CD4-positive, alpha-beta T cell treated with Interferon alpha-2 for 1 hour (primary cell): ENCODE measurements around the gene RFX2.

Source experiments
- DNase-seq, 2 donors: peaks; one replicate each; pipeline ENCODE4 v3.0.0-alpha.2; 2020 to 2022

The RFX2 gene

DNA sequence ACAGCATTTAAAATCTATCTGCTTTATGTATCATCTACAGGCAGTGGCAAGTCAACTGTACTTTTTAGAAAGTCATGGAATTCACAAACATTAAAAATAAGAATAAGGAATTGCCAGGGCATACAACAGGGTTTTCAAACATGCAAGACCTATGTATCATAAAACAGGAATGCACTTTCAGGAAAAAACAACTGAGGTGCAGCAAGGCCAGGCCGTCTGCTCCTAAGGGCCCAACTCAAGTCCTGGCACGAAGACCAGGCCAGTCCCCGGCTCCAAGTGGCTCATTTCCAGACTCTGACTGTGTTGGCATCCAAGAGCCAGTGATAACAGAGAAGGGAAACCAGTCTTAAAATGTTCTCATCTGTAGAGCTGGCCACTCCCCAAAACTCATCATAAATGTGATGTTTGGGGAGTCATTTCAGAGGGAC is 7.1 kb downstream of the RFX2 start:
- DNase-seq = no peak

DNA sequence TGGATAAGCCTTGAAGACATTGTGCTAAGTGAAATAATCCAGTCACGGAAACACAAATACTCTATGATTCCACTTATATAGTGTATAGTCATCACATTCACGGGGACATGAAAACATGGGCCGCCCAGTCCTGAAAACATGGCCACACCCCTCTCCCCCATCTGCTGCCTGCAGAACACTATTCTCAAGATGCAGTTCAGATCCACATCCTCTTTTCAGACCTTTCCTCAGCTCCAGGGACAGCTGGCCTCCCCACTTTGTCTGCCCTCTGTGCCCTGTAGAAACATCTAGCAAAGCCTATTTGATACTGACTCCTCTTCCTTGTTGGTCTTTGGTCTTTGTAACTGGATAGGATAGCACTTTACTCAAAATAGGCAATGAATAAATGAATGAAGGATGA is 8.3 kb downstream of the RFX2 start:
- DNase-seq = no peak

DNA sequence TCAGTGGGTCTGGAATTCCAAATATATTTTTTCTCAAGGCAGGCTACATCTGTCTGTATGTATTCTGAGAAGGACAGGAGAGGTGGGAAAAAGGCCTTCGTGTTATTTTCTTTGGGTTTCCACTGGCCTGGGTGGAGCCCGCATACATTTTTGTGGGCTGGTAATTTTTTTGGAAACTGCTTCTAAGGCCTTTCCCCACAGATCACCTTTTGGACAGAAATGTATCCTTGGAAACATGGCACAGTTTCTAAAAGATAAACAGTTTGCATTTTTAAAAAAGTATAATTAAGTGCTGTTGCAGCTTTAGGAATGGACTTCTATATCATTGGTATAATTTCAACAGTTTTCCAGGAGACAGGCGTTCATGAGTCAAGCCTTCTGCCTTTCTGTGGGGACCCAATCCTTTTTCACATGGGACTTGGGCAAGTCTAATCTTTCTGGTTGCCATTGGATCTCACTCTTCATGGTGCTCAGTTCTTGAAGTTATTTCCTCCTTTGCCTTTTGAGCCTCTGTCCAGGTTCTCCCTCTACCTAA is 8.9 kb downstream of the RFX2 start:
- no peak for DNase-seq

DNA sequence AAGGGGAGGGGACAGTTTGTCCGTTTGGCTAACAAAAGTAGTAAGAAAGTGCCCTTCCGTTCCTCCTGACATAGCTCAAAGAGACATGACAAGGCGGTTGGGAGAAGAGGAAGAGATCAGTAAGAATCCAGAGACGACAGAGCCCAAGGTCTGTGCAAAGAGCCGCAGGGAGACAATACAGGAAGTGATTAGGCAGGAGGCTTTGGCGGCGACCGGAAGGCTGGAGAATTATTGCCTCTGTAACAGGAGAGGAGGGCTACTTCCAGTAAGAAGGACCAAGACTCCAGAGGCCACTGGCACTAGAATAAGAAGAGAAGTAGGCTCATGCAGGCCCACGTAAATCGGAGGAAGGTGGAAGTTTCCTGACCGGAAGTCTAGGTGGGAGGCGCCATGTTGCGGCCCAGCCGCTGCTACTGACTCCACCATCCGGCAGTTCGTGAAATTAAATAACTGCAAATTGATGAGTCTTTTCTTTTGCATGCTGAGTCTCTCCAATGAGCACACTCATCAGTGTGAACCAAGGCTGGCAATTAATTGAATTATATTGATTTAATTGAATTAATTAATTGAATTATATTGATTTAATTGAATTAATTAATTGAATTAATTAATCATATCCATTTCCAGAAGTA is 9.9 kb downstream of the RFX2 start:
- peak; percentile 31 to 46 for DNase-seq

DNA sequence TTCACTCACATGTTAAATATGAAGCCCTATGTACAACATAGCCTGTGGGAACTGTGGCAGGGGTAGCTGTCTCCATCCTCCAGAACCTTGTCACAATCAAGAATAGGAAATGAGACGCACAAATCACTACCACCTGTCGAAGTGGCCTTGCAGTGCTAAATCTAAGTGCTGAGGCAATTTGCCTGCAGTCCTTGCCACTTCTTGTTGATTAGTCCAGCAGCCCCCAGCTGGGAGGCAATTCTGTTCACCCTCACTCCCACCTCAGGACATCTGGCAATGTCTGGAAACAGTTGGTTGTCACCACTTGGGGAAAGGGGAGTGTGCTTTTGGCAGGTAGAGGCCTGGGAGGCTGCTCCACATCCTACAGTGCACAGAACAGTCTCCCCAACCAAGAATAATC is 10.7 kb downstream of the RFX2 start:
- DNase-seq = no peak

DNA sequence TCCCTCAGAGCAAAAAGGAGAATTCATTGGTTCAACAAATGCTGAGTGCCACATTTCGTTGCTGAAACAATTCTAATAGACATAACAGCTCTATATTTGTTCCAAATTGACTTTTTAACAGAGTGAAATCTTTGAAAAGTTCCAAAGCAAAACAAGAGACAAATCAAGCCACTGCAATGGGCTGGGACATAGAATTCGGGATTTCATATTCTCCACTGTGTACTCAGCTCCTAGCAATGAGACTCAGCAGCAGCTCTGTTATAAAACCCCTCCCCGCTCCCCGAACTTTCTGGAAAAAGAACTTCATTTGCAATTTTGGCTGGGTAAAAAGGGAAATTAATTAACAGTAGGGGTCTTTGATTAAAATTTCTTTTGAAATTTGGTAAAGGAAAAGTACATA is 11.3 kb downstream of the RFX2 start:
- no peak for DNase-seq

DNA sequence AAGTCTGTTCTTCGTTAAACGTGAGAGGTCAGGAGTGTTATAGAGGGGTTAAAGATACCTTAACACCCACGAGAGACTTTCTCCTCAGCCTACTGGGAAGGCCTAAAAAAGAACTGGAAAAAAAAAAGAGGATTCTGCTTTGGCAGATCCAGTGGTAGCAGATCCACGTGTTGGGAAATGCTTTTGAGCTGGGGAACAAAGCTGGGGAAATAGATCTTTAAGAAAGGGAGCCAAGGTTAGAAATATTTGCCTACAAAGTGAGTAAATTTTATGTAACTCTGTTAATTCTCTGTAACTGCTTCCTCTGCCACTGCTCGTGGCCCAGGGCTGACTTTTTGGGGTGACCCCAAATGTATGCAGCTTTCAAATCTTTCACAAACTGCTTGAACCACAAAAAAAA is 11.7 kb downstream of the RFX2 start:
- no peak for DNase-seq

DNA sequence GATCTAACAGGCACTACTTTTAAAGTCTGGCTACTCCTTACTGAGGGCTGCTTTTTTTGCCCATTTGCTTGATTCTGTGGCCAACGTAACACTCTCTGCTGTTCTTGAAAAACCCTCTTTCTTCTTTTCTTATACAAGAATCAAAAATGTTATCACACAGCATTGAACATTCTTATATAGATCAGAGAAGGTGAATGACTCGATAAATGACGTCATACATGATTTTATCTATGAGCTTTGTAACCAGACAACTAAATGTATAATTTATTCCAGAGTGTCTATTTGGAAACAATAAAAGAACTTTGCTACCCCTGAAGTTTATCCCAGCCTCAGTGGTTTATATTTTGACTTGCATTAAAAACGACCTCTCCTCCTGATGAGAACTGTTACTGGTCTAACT is 12.4 kb downstream of the RFX2 start:
- no peak for DNase-seq

DNA sequence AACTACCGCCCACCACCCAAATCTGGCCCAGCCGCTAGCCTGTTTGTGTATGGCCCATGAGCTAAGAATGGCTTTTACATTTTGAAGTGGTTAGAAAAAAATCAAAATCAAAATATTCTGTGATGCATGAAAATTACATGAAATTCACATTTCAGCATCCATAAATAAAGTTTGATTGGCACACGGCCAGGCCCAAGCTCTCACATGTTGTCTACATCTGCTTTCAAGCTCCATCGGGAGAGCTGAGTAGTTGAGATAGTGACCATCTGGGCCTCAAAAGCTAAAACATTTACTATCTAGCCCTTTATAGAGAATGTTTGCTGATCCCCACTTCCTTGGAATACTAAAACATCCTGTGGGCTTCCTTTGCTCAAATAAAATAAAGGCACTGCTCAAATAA is 14.5 kb downstream of the RFX2 start:
- no peak for DNase-seq

DNA sequence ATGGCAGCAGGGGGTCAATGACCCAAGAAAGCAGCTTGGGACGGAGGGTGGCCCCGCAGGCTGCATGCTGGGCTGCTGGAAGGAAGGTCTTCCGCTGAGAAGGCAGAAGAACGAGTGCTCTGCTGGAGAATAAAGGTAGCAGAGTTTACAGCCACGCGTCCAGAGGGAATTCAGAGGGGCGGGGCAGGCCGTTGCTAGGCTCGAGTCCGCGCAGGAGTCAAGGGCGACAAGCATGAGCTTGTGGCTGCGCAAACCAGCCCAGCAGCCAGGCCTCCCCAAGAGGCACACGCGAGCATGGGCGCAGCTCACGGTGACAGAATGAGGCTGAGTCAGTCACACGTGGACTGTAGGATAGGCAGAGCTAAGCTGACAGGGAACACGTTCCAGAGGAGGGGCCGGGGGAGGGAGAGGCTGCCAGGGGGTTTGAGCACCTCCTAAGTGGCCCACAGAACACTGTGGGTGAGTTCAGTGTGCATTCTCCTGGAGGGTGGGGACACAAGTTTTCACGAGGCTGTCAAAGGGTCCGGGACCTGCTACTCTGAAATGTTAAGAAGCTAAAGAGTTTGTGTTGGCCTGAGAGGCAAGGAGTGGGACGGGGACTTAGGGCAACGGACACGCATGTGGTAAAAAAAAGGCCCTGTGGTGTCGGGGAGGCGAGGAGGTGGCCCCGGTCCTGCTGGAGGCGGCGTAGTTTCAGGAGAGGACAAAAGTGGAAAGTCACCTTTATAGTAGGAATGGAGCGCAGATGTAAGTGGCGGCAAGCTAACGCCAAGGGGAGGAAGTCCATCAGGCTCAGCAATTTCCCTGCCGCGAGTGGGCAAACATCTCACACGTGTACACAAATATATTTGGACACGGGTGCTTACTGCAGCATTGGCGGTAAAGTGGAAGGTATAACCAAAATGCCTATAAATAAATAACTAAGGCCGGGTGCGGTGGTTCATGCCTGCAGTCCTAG is 17.7 kb downstream of the RFX2 start:
- DNase-seq = no peak

DNA sequence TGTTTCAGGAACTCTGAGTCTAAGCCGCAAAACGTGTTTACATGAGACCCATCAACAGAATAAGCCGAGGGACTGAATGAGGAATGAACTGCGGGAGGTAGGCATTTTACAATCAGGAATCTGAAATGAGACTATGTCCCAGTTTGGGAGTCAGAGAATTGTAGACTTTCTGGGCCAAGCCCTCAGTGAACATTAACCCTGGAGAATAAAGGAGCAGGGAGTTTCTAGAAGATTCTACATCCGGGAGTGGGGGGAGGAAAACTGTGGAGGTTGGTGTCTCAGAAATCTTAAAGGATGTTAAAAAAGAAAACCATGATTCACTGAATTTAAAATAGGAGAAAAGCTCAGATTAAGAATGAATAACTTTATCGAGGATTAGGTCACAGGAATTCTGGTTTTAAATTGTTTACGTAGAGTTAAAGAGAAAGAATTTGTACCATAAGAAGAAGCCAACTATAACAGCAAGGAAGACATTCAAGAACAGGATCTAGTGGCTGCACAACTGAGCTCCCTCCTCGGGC is 18.5 kb downstream of the RFX2 start:
- no peak for DNase-seq

DNA sequence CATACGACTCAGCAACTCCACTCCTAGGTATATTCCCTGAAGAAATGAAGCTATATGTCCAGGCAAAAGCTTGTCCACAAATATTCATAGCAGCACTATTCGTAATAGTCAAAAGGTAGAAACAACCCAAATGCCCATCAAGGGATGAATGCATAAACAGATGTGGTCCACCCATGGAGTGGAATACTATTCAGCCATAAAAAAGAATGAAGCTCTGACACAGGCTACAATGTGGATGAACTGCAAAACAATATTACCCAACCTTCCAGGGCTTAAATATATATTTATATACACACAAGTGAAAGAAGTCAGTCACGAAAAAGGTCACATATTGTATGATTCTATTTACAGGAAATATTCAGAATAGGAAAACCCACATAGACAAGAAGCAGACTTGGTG is 19.7 kb downstream of the RFX2 start:
- DNase-seq = no peak

DNA sequence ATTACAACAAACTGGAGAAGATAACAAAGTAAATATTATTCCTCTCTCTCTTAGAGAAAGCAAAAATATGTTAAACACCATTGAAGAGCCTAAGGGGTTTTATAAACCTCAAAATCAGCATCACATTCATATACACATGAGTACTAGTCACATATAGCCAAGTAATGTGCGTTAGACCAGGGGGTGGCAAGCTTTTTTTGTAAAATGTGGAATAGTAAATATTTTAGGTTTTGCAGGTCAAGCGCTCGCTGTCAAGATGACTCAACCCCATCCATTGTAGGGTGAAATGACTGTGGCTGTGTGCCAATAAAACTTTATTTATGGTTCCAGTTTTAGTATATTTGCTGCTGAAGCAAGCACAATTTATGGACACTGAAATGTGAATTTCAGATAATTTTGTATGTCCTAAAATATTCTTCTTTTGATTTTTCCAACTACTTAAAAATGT is 21.7 kb downstream of the RFX2 start:
- DNase-seq = no peak

DNA sequence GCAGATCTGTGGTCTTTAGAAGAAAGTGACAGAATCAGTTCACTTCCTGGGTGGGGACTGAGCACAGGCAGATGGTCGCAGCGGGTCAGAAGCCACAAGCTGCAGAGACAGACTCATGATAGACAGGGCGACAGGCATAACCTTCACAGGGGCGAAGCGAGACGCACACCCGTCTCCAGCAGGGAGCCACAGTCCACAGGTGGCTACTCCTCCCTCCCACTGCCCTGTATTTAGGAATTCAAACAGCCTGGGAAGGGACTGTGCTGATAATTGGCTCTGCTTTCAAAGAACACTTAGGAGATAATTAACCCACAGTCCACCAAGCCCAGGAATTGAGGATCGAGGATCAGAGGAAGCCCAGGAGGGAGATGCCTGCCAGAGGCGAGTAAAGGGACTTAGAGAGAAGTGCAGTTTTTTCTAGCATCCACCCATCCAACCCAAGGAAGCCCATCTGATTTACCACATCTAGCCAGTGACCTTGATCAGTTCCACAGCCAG is 23.2 kb downstream of the RFX2 start:
- peak in 1 of 2 donors; percentile 45 for DNase-seq

DNA sequence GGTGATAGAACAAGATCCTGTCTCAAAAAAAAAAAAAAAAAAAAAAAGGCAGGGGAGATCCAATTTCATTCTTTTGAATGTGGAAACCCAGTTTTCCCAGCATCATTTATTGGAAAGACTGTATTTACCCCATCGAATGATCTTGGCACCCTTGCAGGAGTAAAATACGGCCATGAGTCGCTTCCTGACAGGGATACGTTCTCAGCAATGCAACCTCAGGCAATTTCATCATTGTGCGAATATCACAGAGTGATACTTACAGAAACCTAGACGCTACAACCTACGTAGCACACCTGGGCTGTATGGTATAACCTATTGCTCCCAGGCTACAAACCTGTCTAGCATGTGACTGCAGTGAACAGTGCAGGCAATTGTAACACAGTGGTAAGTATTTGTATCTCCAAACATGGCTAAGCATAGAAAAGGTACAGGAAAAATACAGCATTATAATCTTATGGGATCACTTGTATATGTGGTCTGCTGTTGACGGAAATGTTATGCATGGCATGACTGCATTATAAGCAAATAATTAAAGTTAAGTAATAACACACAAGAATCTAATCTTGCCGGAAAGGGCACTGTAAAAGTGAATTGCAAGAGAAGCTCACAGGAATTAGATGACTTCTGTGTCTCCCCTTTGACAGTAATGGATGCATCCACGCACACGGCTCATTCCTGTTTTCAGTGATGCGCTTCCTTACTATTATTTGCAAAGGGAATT is 24.1 kb downstream of the RFX2 start:
- no peak for DNase-seq

DNA sequence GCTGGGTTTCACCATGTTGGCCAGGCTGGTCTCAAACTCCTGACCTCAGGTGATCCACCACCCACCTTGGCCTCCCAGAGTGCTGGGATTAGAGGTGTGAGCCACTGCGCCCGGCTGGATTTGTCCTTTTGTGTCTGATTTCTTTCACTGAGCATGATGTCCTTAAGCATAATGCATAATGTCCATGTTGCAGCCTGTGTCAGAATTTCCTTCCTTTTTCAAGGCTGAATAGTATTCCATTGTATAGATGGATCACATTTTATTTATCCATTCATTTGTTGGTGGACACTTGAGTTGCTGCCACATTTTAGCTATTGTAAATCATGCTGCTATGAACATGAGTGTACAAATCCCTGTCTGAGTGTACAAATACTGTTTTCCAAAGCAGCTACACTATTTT is 25.5 kb downstream of the RFX2 start:
- DNase-seq = no peak

DNA sequence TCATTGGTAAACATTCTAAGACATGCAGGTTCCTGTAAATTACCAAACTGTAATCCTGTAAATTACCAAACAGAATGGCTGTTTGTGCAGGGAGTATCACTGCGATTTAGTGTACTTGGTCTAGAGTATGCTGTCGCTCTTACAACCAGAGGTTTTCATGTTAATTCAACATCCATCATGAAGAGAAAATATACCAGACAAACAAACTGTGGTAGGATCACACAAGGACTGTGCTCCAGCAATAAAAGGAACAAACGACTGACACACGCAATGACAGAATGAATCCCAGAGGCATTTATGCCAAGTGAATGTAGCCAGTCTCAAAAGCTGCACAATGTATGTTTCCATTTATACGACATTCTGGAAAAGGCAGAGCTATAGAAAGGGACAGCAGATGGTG is 31.2 kb downstream of the RFX2 start:
- DNase-seq = no peak

DNA sequence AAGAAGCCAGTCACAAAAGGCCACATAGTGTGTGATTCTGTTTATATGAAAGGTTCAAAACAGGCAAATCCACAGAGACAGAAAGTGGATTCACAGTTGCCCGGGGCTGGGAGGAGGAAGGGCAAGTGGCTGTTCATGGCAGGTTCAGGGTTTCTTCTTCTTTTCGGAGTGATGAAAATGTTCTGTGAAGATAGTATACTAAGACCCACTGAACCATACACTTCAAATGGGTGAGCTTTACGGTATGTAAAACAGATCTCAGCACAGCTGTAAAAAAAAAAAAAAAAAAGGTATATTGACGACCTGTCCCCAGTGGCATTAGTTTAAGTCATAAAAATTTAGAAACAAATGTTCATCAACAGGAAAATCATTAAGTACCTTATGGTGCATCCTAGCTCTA is 32.2 kb downstream of the RFX2 start:
- DNase-seq = no peak

DNA sequence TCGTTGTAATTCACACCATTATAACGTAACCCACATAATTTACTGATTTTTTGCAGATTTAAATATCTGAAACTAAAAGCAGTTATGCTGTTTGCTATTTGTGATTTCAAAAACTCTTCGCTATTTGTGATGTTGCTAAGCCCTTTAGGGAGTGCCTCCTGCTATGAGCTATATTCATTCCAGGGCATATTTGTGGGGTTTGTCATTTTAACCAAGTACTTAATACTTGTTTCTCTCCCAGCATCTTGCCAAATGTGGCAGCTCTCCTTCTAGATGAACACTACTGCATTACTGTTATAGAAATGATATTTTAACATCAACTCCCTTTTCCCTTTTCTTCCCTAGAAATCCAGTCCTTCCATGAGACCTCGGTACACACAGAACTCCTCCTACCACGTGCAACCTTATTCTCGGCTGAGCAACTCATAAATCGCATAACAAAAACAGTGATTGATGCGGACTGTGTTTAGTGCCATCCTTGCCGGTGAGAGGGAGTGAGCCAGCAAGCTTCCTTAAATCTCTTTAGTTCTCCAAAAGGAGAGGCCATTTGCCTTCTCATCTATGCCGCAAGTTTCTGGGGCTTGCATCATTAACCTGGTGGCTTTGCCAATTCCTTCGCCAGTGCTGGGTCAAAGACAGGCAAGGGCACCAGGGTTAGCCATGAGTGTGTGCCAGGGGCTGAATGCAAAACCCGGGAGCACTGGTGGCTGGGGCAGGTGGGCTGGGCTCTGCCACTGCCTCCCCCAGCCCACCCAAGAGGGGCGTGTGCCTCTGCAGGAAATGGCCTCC is 33.4 kb downstream of the RFX2 start:
- peak in 1 of 2 donors; percentile 16 for DNase-seq

DNA sequence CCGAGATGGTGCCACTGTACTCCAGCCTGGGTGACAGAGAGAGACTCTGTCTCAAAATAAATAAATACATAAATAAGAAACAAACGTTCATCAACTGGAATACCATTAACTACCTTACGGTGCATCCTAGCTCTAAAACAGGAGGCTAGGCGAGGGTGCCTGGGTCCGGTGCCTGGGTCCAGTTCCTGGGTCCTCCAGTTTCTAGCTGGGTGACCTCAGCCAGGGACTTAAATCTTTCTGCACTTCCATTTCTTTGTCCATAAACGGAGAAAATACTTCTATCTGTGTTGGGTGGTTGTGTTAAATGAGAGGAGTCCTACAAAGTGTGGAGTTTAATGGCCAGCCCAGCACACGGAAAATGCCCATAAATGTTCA is 34.0 kb downstream of the RFX2 start:
- no peak for DNase-seq

DNA sequence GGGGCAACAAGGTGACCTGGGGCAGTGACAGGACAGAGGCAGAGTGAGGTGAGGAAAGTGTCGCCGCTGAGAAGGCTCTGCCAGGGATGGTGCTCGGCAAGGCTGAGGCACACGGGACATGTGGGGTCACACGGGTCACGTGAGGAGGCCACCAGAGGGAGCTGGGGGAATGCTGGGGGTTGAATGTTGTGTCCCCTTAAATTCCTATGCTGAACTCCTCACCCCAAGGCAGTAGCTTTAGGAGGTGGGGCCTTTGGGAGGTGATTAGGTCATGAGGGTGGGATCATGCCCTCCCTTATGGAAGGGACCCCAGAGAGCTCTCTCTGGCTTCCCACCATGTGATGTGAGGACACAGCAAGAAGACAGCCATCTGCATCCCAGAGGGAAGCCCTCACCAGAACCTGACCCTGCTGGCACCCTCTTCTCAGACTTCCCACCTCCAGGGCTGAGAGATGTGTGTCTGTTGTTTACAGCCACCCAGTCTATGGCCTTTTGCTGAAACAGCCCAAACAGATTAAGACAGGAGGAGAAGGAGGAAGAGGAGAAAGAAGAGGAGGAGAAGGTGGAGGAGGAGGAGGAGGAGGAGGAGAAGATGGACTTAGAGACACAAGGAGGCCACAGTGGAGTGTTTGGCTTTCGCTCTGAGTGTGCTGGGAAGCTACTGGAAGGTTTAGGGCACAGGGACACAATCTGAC is 35.4 kb downstream of the RFX2 start:
- DNase-seq = no peak
